GM12878 (cell line): ENCODE data around the gene DIP2C.

Experiments
- BHLHE40 ChIP-seq, 2 experiments: fragments of 450-650 bp in 1 of 2; IDR thresholded peaks; 2 replicates each; pipeline ENCODE4 v1.6.1; 2011 to 2017; ENCODE audit warnings: low read depth in 2 of 2, borderline replicate concordance in 1 of 2, improper control_type of control experiment in 1 of 2, low read length in 1 of 2, mild to moderate bottlenecking in 1 of 2
- BRCA1 ChIP-seq: IDR thresholded peaks from 2 replicates; pipeline ENCODE4 v1.6.1; 2011; ENCODE audit warnings: low read depth, low read length, improper control_type of control experiment
- CHD1 ChIP-seq: IDR thresholded peaks from 2 replicates; pipeline ENCODE4 v1.6.1; 2012; ENCODE audit warnings: low read depth, low read length, improper control_type of control experiment
- CHD4 ChIP-seq: fragments of 200-600 bp; sonication (generic); IDR thresholded peaks from 2 replicates; pipeline ENCODE4 v1.6.1; 2016; ENCODE audit warnings: mild to moderate bottlenecking
- CTCF ChIP-seq, 3 experiments: IDR thresholded peaks in 2 of 3; conservative IDR thresholded peaks in 1 of 3; 2 replicates each; pipeline ENCODE4 v1.5.1; 2011; ENCODE audit warnings: low read depth in 3 of 3, low read length in 3 of 3, mild to moderate bottlenecking in 3 of 3, control low read depth in 2 of 3, moderate library complexity in 2 of 3, inconsistent platforms in 1 of 3, mixed read lengths in 1 of 3; ENCODE audit not compliant: control insufficient read depth in 2 of 3, insufficient read depth in 1 of 3; ENCODE audit errors: extremely low read depth in 1 of 3
- ELK1 ChIP-seq: IDR thresholded peaks from 2 replicates; pipeline ENCODE4 v1.6.1; 2012; ENCODE audit warnings: low read depth, low read length, improper control_type of control experiment
- EP300 ChIP-seq, 2 experiments: fragments of 150-350 bp in 1 of 2; IDR thresholded peaks; 2 replicates each; pipeline ENCODE4 v1.6.1; 2011 to 2012; ENCODE audit warnings: low read depth in 2 of 2, low read length in 2 of 2, borderline replicate concordance in 1 of 2, improper control_type of control experiment in 1 of 2, inconsistent platforms in 1 of 2; ENCODE audit not compliant: control insufficient read depth in 1 of 2
- FOS ChIP-seq: IDR thresholded peaks from 3 replicates; pipeline ENCODE4 v1.6.1; 2011; ENCODE audit warnings: borderline replicate concordance; ENCODE audit not compliant: insufficient read length; ENCODE audit errors: extremely low read depth
- IKZF2 ChIP-seq, 2 experiments: fragments of 450-650 bp; IDR thresholded peaks; 2 replicates each; pipeline ENCODE4 v1.6.1; 2017; ENCODE audit warnings: mild to moderate bottlenecking in 2 of 2, moderate library complexity in 2 of 2
- LARP7 ChIP-seq: fragments of 450-650 bp; IDR thresholded peaks from 2 replicates; pipeline ENCODE4 v1.6.1; 2017; ENCODE audit warnings: mild to moderate bottlenecking
- MEF2A ChIP-seq: IDR thresholded peaks from 2 replicates; pipeline ENCODE4 v1.6.1; 2011; ENCODE audit warnings: low read depth, mild to moderate bottlenecking, low read length, moderate library complexity; ENCODE audit not compliant: insufficient read depth
- MLLT1 ChIP-seq: fragments of 450-650 bp; IDR thresholded peaks from 2 replicates; pipeline ENCODE4 v1.6.1; 2016; ENCODE audit warnings: mild to moderate bottlenecking
- POLR2A ChIP-seq: IDR thresholded peaks from 2 replicates; pipeline ENCODE4 v1.6.1; 2011; ENCODE audit warnings: low read depth, mild to moderate bottlenecking, low read length
- SP1 ChIP-seq: IDR thresholded peaks from one replicate; pipeline ENCODE4 v1.6.1; 2011; ENCODE audit warnings: low read depth, low read length

- no peak for TF ChIP-seq CTCF (IDR thresholded peaks at IDR 0.05 in 2 of 3, conservative IDR thresholded peaks at IDR 0.05 in 1 of 3; ENCODE audit: control insufficient read depth in 2 of 3, extremely low read depth in 1 of 3, insufficient read depth in 1 of 3, low read depth in 3 of 3, low read length in 3 of 3)
- no peak for TF ChIP-seq CHD4
- TF ChIP-seq EP300 (IDR thresholded peaks at IDR 0.05; ENCODE audit: borderline replicate concordance in 1 of 2, control insufficient read depth in 1 of 2, low read depth in 2 of 2, low read length in 2 of 2) = no peak
- TF ChIP-seq MEF2A = no peak
- no peak for TF ChIP-seq ELK1
- TF ChIP-seq CHD1 = no peak
- no peak for TF ChIP-seq MLLT1
- TF ChIP-seq IKZF2 (IDR thresholded peaks at IDR 0.05) = no peak
- no peak for TF ChIP-seq FOS
- no peak for TF ChIP-seq BHLHE40 (IDR thresholded peaks at IDR 0.05; ENCODE audit: borderline replicate concordance in 1 of 2, low read depth in 2 of 2, low read length in 1 of 2)
- no peak for TF ChIP-seq SP1
- no peak for TF ChIP-seq BRCA1
- TF ChIP-seq LARP7 = no peak
- TF ChIP-seq POLR2A = no peak
Observed at GRCh38 chr10:606762-607544, 82.5 kb downstream of the DIP2C start.
